Esophagus muscularis mucosa (tissue), 4 donors: ENCODE data around the gene UBXN2A. TPM values are rescaled to one million over a fixed set of nuclear protein-coding genes. Genes with fewer than 3 reads are reported as not detected.
A peak's percentile ranks its signal among the peaks of the same experiment; 100 is the strongest.

ENCODE experiments used
- DNase-seq: peaks from one replicate; pipeline ENCODE4 v3.0.0-alpha.2; 2017; ENCODE audit errors: extremely low spot score
- H3K27ac ChIP-seq, 4 donors: fragments of 200-600 bp; sonication (generic); replicated peaks in 1 of 4; 1 replicate in 3 of 4; 2 replicates in 1 of 4; pipeline ENCODE4 v1.5.1; 2016 to 2019; ENCODE audit warnings: mild to moderate bottlenecking in 1 of 4
- H3K27me3 ChIP-seq, 4 donors: fragments of 200-600 bp; sonication (generic); one replicate each; pipeline versions ENCODE4 v1.5.1 to v1.6.0; 2016 to 2019
- H3K36me3 ChIP-seq, 4 donors: fragments of 200-600 bp; sonication (generic); one replicate each; pipeline ENCODE4 v1.5.1; 2016 to 2019
- H3K4me1 ChIP-seq, 4 donors: fragments of 200-600 bp; sonication (generic); one replicate each; pipeline ENCODE4 v1.5.1; 2016 to 2019
- H3K4me3 ChIP-seq, 4 donors: fragments of 200-600 bp; sonication (generic); 1 replicate in 2 of 4; 2 replicates in 2 of 4; pipeline ENCODE4 v1.5.1; 2016 to 2019; ENCODE audit warnings: mild to moderate bottlenecking in 4 of 4, moderate library complexity in 1 of 4
- H3K9me3 ChIP-seq, 4 donors: fragments of 200-600 bp; sonication (generic); 1 replicate in 3 of 4; 2 replicates in 1 of 4; pipeline ENCODE4 v1.5.1; 2016 to 2019
- EP300 ChIP-seq: sonication (generic); formaldehyde crosslinking; IDR thresholded peaks from one replicate; pipeline ENCODE4 v1.6.1; 2017; ENCODE audit warnings: antibody characterized with exemption
- POLR2A ChIP-seq: fragments of 450-650 bp; IDR thresholded peaks from one replicate; pipeline ENCODE4 v1.6.1; 2017; ENCODE audit warnings: antibody characterized with exemption, moderate library complexity, mild to moderate bottlenecking, low read depth
- POLR2AphosphoS5 ChIP-seq, 2 donors: sonication (generic); formaldehyde crosslinking; IDR thresholded peaks; one replicate each; pipeline ENCODE4 v1.6.1; 2017; ENCODE audit warnings: antibody characterized with exemption in 2 of 2
- WGBS: methylation state at CpG from one replicate; pipeline ENCODE4 v1.1.5; 2018; 5-methylcytosine and 5-hydroxymethylcytosine counted together
- intact Hi-C: fragments of 100-400 bp; cut with DNase I; formaldehyde crosslinking; loops from one replicate; pipeline ENCODE4 v1.15.1; 2023
- total RNA-seq, 4 donors: library from RNA; depleted of rRNA; stranded (reverse); fragments of >200 nt; gene quantifications; one replicate each; pipeline versions ENCODE4 v1.1.0 to v1.2.1, GENCODE V29; 2016
- TF ChIP-seq, protein P1 (sequence below), 3 experiments: fragments of 200-600 bp in 2 of 3; fragments of 450-650 bp in 1 of 3; sonication (generic) in 2 of 3; IDR thresholded peaks; one replicate each; pipeline ENCODE4 v1.5.1; 2017 to 2019; ENCODE audit warnings: antibody characterized with exemption in 3 of 3, mild to moderate bottlenecking in 2 of 3, moderate library complexity in 1 of 3

Gene UBXN2A
- total RNA-seq, 4 donors from 2014 or later: 17.1 to 23.4 (median 20.3) TPM

DNA sequence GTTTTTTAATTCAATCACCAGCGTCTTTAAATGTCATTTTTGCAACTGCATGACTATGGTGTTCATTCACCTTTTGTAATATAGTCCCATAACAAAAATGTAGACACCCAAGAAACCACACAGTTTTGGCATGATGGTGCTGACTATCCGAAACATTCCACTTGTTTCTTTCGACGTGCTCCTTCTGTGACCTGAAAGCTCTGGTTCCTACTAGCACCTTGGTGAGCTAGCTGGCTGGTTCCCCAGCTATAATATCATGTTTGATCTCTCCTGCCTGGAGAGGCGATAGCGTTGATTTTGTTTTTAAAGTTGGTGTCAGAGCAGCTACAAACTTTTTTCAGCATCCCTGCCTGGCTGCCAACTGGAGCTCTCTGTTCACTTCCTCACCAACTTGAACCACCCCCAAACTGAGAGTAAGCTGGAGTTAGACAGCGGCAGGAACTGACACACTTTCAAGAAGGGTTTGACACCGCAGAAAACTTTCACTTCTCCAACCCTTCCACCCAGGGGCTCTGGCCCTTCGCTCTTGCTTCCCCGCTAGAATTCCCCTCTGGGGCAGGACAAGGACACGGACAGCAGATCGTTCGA lies 14.5 kb upstream of the UBXN2A start:
- H3K36me3 ChIP-seq: no peaks in the 10 kb centered on the region
- intact Hi-C loops: loop anchor here (2.0 to 10.0 kb wide), 4 partner anchors 15 to 152 kb away; partner anchors contain the start of genes FKBP1B, SF3B6, UBXN2A and WDCP
- peak overlapping the region; percentile 76 to 97 (median 92) for H3K4me3 ChIP-seq
- WGBS: 2% methylated on average over 13 of the region's 13 CpGs
- peak; percentile 94 for DNase-seq
- H3K9me3 ChIP-seq: no peaks in the 10 kb centered on the region
- H3K27ac ChIP-seq: peak overlapping the region; percentile 95 to 98 (median 98)
- no peaks in the 10 kb centered on the region for H3K27me3 ChIP-seq
- TF ChIP-seq POLR2AphosphoS5 (IDR thresholded peaks at IDR 0.05): peak; percentile 68 to 81
- TF ChIP-seq EP300: no peak
- TF ChIP-seq, protein P1, sequence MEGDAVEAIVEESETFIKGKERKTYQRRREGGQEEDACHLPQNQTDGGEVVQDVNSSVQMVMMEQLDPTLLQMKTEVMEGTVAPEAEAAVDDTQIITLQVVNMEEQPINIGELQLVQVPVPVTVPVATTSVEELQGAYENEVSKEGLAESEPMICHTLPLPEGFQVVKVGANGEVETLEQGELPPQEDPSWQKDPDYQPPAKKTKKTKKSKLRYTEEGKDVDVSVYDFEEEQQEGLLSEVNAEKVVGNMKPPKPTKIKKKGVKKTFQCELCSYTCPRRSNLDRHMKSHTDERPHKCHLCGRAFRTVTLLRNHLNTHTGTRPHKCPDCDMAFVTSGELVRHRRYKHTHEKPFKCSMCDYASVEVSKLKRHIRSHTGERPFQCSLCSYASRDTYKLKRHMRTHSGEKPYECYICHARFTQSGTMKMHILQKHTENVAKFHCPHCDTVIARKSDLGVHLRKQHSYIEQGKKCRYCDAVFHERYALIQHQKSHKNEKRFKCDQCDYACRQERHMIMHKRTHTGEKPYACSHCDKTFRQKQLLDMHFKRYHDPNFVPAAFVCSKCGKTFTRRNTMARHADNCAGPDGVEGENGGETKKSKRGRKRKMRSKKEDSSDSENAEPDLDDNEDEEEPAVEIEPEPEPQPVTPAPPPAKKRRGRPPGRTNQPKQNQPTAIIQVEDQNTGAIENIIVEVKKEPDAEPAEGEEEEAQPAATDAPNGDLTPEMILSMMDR (IDR thresholded peaks at IDR 0.05): no peak
- TF ChIP-seq POLR2A: no peak
- peaks cover 34 to 68% (median 66%) of the 10 kb centered on the region in 4 donors for H3K4me1 ChIP-seq

DNA sequence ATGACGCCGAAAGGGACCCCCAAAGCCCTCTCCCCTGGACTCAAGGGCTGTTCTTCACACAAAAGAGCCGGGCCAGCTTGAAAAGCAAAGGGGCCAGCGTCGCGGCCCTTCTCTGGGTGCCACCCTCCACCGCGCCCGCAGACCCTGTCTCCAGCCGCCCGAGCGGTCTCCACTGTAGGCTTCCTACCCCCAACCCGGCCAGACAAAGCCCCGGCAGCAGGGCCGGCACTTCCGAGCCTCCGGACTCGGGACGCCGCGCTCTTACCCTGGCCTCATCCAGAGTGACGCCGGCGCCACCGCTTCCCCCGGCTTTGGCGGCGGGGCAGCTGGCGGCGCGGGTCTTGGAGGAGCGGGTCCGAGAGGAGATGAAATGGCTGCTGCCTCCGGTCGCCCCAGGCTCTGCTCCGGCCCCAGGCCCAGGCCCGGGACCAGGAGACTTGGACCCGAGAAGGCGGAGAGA lies 13.9 kb upstream of the UBXN2A start:
- Histone ChIP-seq H3K27ac (peak overlapping the region; percentile 95 to 98 (median 98)), H3K36me3 (peaks cover 0 to 4% (median 0%) of the 10 kb centered on the region in 4 donors), H3K9me3 (no peaks in the 10 kb centered on the region), H3K27me3 (no peaks in the 10 kb centered on the region), H3K4me1 (peaks cover 31 to 62% (median 62%) of the 10 kb centered on the region in 4 donors), H3K4me3 (peak overlapping the region; percentile 76 to 97 (median 92))
- no peak for DNase-seq
- TF ChIP-seq, protein P1 (IDR thresholded peaks at IDR 0.05): no peak
- TF ChIP-seq EP300 (no peak), POLR2AphosphoS5 (IDR thresholded peaks at IDR 0.05) (no peak), POLR2A (no peak)
- intact Hi-C loops: loop anchor here (2.0 to 10.0 kb wide), 4 partner anchors 14 to 151 kb away; partner anchors contain the start of genes FKBP1B, SF3B6, UBXN2A and WDCP
- WGBS: under 1% methylated on average over 19 of the region's 39 CpGs

DNA sequence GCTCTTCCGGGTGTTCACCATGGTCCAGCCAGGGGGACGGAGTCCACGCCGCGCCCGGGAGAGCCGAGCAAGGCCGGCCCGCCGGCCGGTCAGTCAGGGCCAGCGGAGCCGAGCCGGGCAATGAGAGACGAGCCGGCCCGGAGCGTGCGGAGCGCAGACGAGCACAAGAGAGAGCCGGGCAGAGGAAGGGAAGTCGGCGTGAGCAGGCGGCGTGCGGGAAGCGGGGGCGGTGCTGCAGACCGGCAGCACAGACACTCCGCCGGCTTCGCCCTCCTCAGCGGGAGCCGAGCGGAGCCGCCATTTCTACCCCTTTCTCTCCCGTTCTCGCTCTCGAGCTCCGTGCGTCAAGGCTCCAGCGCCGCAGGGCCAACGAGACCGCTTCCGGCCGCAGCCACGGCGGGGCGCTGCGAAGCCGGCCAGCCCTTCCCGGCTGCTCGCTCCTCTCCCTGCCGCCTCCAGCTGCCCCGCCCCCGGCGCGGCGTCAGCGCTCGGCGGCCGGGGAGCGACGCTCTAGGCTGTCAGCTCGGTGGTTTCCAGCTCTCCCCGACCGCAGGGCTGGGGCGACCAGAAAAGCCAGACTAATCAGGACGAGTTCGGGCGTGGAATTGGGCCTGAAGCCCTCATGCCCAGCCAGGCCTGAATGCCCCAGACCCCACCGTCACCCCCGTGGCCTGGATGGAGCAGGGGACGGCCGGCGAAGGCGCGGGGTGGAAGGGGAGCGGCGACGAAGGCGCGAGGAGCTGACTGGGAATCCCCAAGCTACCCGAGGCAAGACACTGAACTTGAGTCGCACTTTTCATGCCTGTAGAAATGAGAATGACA lies 13.3 kb upstream of the UBXN2A start, which contains the start of gene ATAD2B:
ATAD2B (minus strand) TSS at position 374 of the 822 bp plus-strand sequence; CDS start at position 21, 353 bp downstream.
- TF ChIP-seq POLR2A (peak; percentile 18), POLR2AphosphoS5 (IDR thresholded peaks at IDR 0.05) (peak; percentile 88 to 93), EP300 (no peak)
- TF ChIP-seq, protein P1 (IDR thresholded peaks at IDR 0.05): peak in 2 of 3 experiments; percentile 86 to 89
- DNase-seq: peak; percentile 94
- intact Hi-C loops: loop anchor here (2.0 to 10.0 kb wide), 4 partner anchors 14 to 150 kb away; partner anchors contain the start of genes FKBP1B, SF3B6, UBXN2A and WDCP
- Histone ChIP-seq H3K4me3 (peak within 1 kb of the TSS; percentile 76 to 97 (median 92)), H3K36me3 (peaks cover 0 to 6% (median under 1%) of the 10 kb centered on the region in 4 donors), H3K27me3 (no peaks in the 10 kb centered on the region), H3K9me3 (no peaks in the 10 kb centered on the region), H3K4me1 (peaks cover 27 to 56% (median 55%) of the 10 kb centered on the region in 4 donors), H3K27ac (peak within 1 kb of the TSS; percentile 95 to 98 (median 98))
- 0% methylated on average over 16 of the region's 88 CpGs for WGBS

DNA sequence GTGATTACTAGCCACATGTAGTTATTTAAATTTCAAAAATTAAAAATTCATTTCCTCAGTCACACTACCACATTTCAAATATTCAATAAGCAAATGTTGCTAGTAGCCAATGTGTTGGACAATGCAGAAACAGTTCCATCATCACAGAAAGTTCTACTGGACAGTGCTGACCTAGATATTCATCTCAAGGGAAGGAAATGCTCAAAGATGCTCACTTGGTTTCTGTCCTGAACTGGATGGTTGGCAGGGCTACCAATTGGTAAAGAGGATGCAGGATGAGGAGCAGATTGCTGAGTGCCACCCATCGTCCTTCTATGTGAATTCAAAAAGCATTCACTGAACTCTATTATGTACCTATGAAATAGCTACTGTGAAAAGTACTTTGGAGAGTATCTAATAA lies 6.0 kb upstream of the UBXN2A start:
- DNase-seq: no peak
- H3K27ac ChIP-seq: no peak overlapping the region
- H3K4me1 ChIP-seq: peaks cover under 1 to 13% (median 9%) of the 10 kb centered on the region in 4 donors
- H3K36me3 ChIP-seq: peaks cover 0 to 6% (median 2%) of the 10 kb centered on the region in 4 donors
- intact Hi-C loops: no loop called here
- H3K9me3 ChIP-seq: no peaks in the 10 kb centered on the region
- H3K27me3 ChIP-seq: no peaks in the 10 kb centered on the region
- no peak overlapping the region for H3K4me3 ChIP-seq
- 84% methylated on average over 1 of the region's 1 CpG for WGBS
- TF ChIP-seq POLR2A (no peak), POLR2AphosphoS5 (IDR thresholded peaks at IDR 0.05) (no peak), EP300 (no peak)
- TF ChIP-seq, protein P1 (IDR thresholded peaks at IDR 0.05): no peak
